Measurements from ENCODE around the gene CIB2.

DNA sequence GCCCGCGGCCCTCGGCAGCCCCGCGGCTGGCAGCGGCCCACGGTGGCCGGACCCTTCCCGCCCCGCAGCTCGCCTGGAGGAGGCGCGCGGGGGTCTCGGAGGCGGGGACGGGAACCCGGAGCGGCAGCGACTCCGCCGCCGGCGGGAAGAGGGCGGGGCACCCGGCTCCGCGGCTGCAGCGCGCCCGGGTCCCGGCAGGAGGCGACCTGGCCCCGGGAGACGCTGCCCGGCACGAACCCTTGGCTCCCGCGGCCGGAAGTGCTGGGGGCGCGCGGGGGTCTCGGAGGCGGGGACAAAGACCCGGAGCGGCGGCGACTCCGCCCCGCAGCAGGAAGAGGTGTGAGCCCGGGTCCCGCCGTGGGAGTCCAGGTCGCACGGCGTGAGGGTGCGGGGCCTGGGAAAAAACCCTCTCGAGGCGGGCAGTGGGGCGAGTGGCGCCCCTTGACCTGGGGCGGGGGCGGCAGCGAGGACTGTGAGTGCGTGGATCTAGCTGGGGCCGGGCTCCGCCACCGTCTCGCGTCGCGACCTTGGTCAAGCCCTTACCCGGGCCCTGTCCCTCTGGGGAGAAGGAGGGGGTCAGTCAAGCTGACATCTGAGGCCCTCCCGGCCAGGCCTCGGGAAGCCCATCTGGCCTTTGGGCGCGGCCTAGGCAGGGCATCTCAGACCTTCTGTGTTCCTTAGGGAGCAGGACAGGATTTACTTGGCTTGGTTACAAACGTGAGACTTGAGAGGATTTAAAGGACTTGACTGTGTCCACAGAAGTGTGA, at the start of gene CIB2:
- TF ChIP-seq, protein P1, sequence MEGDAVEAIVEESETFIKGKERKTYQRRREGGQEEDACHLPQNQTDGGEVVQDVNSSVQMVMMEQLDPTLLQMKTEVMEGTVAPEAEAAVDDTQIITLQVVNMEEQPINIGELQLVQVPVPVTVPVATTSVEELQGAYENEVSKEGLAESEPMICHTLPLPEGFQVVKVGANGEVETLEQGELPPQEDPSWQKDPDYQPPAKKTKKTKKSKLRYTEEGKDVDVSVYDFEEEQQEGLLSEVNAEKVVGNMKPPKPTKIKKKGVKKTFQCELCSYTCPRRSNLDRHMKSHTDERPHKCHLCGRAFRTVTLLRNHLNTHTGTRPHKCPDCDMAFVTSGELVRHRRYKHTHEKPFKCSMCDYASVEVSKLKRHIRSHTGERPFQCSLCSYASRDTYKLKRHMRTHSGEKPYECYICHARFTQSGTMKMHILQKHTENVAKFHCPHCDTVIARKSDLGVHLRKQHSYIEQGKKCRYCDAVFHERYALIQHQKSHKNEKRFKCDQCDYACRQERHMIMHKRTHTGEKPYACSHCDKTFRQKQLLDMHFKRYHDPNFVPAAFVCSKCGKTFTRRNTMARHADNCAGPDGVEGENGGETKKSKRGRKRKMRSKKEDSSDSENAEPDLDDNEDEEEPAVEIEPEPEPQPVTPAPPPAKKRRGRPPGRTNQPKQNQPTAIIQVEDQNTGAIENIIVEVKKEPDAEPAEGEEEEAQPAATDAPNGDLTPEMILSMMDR (IDR thresholded peaks at IDR 0.05): peak; percentile 36 to 79 (median 42)
- no peak for TF ChIP-seq EP300 (IDR thresholded peaks at IDR 0.05)

All from sigmoid colon (tissue), 4 donors.